Stimulated activated naive CD8-positive, alpha-beta T cell treated with anti-CD3 and anti-CD28 coated beads, Interleukin-15, Interleukin-2, amounts not matched to agents 100 U/mL and 50 U/mL, for 24 hours (primary cell): ENCODE measurements around the gene TLR6.

Experiments used
- ATAC-seq: fragments of 150-1000 bp; cut with Tn5 transposase; one replicate; pipeline ENCODE4 v1.10.0; 2021
- DNase-seq: peaks from one replicate; pipeline ENCODE4 v3.0.0; 2021

Gene TLR6, protein sequence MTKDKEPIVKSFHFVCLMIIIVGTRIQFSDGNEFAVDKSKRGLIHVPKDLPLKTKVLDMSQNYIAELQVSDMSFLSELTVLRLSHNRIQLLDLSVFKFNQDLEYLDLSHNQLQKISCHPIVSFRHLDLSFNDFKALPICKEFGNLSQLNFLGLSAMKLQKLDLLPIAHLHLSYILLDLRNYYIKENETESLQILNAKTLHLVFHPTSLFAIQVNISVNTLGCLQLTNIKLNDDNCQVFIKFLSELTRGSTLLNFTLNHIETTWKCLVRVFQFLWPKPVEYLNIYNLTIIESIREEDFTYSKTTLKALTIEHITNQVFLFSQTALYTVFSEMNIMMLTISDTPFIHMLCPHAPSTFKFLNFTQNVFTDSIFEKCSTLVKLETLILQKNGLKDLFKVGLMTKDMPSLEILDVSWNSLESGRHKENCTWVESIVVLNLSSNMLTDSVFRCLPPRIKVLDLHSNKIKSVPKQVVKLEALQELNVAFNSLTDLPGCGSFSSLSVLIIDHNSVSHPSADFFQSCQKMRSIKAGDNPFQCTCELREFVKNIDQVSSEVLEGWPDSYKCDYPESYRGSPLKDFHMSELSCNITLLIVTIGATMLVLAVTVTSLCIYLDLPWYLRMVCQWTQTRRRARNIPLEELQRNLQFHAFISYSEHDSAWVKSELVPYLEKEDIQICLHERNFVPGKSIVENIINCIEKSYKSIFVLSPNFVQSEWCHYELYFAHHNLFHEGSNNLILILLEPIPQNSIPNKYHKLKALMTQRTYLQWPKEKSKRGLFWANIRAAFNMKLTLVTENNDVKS

DNA sequence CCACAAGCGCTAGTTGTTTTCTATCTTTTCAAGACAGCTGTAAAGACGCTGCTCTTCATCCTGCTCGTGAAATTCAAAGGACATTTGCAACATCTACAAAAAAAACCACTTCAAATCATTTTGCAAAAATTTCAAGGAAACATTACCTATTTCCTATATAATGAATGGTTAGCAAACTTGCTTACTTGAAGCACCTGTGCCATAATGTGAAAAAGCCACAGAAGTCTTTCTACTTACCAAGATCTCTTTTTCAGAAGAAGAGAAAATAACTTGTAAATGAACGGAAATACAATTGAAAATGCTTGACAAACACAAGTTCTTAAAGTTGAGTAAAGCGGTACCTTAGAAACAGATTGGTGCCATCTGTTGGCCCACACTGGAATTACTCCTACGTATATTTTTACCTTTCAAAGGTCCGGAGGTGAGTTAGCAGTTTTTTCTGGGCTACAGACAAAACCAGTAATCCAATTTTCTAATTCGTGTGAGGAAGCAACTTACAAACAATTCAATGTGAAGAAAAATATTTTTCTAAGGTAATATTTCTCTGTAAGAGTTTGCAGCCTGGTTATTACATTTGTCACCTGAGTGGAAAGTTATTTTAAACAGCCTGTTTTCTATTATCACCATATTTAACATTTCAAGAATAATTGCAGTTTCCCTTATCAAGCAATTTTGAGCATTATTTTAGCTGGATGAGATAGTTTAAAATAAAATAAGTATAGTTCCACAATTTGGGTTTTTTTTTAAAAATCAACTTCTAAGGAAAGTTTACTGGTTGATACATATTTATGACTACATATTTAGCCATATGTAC lies at the start of gene TLR6:
Gene TLR6 (minus strand): TSS at position 294 of the 814 bp plus-strand sequence. CDS start 27,344 bp downstream, outside the sequence.
- peak; percentile 34 for ATAC-seq
- DNase-seq, result peak; percentile 74

DNA sequence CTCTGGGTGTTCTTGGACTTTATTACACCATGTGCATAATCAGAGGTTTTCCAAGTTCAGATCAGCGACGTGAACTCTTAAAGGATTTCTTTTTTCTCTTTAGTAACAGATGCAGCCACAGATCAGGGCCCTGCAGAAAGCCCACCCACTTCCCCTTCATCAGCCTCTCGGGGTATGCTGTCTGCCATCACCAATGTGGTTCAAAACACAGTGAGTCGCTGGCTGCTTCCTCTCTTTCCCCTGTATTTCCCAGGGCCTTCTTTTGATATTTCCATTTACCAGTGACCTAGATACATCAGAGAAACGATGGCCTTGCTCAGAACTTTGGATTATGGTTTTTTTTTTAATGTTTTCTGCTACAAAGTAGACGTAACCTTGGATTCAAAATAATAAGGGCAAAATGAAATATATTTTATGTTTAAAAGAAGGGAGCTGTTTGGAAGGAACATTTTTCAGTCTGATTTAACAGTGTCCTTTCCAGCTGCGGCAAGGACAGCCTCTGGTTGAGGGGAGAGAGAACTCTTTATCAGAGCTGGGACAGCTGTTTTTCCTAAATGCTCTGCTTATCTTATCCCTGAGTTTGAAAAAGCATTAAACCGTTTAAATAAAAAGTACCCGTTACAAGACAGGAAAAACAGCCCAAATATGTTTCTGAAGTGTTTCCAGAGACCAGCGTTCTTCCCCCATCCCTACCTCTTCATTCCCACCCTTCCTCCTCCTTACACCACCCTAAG lies 49.2 kb upstream of the TLR6 start:
- no peak for DNase-seq
- no peak for ATAC-seq

DNA sequence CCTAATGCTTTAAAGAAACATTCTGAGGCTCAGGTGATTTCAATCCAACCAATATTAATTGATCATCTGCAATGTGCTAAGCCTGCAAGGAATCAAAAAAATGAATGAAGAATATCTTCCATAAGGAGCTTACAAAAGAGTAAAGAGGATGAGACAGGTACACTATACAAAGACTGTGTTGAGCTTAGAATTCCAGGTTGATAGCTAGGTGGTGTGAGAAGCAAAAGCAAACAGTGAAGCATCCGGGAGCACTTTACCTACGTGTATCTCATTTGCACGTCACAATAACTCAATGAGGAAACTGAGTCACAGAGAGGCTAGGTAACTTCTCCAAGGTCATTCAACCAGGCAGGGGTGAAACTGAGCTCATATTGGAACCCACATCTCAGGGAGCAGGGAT lies 48.1 kb upstream of the TLR6 start:
- ATAC-seq, result no peak
- no peak for DNase-seq

DNA sequence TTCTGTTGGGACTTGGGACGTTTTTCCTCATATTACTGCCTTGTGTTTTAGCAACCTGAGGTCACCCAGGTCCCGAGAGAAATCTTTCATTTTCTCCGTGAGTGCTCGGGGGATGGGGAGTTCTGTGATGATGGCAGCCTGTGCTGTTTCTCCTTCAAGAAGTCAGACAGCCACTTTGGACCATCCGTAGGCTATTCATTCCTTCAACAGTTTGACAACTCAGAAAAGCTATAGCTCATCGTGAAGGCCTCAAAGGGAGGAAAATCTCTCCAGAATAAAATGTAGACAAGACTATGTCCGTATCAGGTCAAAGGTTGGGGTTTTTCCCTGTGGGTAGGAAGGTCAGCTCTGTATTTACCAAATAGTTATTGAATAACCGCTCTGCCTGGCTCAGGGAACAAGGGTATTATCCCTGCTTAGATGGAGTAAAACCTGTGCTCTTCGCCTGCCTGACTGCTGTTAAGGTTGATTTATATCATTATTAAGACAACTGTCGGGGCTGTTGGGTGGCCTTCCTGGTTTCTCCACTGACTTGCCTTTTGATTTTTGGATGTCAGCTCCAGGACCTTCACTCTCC lies 47.6 kb upstream of the TLR6 start:
- no peak for ATAC-seq
- no peak for DNase-seq

DNA sequence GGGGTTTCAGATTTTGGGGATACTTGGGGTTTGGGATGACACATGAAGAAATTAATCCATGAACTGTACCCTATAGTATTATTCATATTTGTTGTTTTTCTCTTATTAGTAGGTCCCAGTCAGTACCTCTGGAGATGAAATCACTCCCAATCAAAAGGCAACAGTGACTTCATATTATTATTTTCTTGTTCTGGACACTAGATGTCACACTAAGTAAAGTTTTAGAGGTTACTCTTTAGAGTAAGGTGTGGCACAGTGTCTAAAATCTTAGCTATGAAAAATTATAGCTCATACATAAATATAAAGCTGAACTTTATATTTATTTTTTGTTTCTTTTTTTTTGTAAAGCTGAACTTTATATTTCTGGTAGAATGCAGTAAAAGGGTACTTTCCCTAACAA lies 46.1 kb upstream of the TLR6 start:
- DNase-seq (no peak), ATAC-seq (peak; percentile 57)

DNA sequence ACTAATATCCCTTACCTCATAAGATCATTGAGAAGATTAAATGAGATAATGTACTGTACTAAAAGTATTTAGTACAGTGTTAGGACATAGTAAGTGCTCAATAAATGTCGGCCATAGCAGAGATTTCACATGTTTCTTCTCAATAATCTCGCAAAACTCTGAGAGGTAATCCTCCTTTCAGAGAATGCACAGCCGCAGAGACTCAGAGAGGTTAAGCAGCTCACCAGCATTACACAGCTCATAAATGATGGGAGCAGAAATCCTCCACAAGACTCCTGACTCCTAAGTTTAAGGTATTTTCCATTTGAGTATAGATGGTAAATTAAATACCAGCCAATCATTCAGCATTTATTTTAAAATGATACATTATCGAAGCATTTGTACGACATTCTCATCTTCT lies 45.6 kb upstream of the TLR6 start:
- ATAC-seq (no peak), DNase-seq (no peak)

DNA sequence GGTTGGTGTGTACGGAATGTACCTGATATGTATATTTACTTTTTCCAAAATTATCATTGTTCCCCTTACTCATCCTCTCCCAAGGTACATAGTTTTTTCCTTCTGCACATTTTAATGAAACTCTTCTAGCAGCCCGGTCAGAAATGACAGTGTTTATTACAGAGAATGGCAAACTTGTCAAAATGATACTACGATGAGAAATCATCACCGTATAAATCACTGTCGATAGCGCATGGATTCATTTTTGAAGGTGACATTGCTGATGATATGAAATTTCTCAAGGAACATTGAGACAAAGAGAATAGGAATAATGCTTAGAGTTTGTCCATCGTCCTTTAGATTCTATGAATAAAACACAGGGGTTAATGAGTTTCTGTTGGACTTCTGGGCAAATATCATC lies 41.6 kb upstream of the TLR6 start:
- DNase-seq, result no peak
- ATAC-seq, result no peak

DNA sequence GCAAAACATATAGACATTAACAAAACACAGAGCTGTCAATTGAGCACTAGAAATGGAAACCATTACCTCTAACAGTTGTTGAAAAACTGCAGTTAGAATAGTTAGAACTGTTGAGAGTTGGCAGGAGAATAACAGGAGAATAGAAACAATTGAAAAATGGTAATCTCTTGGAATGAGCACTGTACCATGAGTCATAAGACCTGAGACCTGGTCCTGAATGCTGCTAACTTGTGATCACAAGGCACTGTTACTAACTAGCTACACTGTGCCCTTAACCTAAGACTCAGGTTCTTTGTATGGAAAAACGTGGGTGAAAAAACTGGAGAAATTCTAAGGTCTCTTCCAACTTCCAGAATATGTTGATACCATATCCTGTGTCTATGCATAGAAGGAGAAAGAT lies 40.3 kb upstream of the TLR6 start:
- ATAC-seq (peak; percentile 25), DNase-seq (no peak)

DNA sequence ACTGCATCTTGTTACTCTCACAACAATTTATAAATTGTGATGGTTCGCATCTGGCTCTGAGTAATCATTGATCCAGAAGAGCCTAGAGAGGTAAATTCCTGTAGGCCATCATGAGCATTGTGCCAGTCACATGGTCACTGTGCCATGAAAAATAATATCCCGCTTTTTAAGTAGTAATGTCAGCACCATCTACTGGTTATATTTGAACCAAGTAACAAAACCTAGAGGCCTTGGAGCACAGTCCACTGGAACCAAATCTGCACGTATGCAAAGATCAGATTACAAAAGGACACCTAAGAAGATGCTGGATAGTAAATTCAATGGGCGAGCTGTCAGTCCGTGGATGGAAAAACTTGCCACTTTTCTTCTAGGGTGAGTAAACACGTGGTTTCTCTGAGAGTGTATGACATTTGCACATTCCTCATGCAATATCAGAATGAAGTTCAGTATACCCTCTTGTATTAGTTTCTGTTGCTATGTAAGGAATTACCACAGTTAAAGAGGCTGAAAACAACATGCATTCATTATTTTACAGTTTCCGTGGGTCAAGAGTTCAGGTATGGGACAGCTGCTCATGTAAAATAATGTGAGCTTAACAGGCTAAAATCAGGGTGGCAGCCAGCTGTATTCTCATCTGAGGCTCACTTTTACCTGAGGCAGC lies 37.8 kb upstream of the TLR6 start:
- ATAC-seq (peak; percentile 65), DNase-seq (peak; percentile 9)

DNA sequence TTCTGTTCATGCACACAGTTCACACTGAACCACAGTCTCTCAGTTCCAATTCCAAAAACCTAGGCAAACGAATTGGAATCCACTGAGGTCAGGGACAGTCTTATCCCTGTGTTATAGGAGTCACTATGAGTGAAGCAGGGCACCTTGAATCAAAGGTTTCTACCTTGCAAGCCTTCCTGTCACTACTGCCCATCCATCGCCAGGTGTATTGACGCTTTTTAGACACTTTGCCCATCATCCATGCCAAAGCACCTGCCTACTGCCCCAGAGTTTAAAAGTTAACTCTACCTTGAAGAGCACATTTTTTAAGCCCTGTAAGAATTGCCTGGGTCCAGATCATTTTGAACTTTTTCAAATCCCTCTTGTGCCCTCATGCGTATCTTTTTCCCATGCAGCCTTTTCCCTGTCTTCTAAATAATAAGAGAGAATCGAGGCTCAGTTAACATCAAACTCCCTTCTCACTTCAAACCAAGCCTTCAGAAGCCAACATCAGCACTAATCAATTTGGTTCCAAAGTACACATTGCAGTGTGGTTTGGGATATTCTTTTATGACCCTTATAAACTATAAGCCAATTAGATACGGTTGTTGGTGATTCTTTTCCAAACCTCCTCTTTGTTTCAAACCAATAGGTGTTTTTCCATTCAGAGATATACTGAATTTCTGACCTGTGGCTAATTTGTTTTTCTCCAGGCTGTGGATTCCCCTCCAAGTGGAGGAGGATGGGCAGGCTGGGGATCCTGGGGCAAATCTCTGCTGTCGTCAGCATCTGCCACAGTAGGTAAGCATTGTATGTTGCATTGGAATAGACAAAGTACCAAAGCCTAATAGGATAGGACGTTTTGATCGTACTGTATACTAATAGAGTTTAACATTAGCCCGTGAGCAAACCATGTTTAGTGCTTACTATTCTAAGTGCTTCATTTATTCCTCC lies 34.7 kb upstream of the TLR6 start:
- ATAC-seq (no peak), DNase-seq (no peak)

DNA sequence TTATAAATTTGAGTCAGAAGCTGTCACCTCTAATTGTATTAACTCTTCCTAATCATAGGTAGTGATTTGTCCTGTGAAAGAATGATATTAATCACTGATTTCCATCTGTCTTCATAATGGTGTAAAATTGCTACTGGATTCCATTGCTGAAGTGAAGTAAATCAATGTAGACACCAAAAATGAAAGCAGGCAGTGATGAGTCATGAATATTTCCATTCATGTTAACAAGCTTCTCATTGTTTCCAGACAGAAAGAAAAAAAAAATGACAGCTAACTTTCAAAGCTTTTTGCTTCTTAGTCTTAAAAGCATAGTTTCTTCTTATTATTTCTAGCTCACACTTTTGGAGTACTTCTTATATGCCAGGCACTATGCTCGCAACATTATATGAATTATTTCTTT lies 32.5 kb upstream of the TLR6 start:
- DNase-seq (no peak), ATAC-seq (peak; percentile 50)

DNA sequence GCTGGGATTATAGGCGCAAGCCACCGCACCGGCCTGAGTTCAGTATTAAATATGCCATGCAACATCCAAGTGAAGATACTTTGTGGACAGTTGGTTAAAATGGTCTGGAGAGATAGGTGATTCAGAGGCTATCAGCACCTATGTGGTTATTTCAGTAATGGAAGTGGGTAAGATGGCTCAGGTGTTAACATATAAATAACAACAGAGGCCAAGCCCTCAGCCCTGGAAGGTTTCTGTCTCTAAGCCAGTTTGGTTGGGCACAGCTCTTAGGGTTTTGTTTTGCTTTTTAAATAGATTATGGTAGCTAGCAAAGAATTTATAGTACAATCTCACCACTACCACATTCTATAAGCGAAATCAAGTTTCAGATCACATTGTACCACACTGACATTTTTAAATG lies 27.6 kb upstream of the TLR6 start:
- ATAC-seq, result no peak
- DNase-seq, result no peak

DNA sequence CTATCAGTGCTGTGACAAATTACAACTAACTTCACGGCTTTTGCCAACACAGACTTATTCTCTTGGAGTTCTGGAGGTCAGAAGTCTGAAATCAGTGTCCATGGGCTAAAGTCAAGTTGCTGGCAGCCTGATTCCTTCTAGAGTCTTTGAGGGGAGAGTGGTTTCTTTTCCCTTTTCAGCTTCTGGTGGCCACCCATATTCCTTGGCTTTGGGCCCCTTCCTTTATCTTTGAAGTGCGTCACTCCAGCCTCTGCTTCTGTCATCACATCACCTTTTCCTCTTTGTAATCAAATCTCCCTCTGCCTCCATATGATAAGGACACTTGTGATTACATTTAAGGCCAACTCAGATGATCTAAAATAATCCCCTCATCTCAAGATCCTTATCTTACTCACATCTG lies 20.0 kb upstream of the TLR6 start:
- ATAC-seq (no peak), DNase-seq (no peak)

DNA sequence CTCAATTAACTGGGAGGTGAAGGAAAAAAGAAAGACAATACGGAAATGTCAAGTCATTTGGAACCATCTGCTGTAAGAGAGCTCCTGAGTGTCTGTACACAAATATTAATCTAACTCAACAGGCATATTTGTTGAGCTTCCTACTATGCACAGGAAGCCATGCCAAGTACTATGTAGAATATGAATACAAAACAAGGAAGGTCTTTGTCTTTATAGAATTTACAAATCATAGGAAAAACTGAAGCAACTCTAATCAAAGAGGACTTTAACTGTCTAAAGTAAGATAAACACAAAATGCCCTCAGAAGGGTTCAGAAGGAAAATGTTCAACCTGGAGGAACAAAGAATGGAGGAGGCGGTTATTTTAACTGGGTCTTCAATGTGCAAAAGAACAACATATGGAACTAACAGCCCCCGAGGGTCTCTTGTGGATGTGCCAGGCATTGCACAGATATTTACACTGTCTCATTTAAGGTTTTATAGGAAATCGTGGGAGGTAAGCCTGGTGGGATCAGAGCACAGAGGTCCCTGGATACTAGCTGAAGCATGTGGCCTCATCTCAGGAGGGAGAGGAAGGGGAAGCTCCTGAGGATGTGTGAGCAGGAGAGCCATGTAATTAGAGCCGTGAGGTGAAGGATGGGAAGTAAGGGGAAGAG lies 16.8 kb upstream of the TLR6 start:
- DNase-seq, result no peak
- ATAC-seq, result no peak

DNA sequence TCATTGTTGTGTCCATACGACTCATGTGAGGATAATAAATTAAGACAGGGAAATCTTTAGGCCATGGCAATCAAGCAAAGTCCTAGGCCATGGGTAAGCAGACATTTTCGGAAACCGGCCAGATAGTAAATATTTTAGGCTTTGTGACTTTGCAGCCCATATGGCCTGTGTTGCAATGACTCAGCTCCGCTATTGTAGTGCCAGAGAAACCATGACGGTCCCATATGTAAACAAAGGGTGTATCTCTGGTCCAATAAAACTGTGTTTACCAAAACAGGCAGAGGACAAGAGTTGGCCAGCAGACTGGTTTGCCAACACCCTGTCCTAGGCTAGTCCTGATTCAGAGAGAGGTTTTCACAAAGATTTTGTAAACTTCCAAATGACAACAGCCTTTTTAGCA lies 16.0 kb upstream of the TLR6 start:
- ATAC-seq (no peak), DNase-seq (no peak)

DNA sequence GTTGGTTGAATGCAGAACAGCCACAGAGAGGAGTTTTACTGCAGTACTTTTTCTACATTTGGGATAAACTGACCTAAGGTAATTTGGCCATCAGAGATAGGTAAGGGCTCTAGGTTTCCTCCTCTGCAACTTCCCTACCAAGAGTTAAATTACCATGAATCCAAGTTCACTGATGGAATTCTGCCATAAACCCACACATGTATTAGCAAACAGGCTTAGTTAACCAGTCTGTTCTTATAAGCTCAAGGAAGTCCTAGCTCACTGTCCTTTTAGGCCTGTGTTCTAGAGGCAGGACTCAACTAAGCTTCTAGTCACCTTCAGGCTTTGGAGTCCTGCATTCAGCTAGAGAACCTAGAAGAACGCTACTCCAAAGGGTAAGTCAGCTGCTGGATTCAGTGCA lies 15.0 kb upstream of the TLR6 start:
- ATAC-seq, result no peak
- DNase-seq, result no peak

DNA sequence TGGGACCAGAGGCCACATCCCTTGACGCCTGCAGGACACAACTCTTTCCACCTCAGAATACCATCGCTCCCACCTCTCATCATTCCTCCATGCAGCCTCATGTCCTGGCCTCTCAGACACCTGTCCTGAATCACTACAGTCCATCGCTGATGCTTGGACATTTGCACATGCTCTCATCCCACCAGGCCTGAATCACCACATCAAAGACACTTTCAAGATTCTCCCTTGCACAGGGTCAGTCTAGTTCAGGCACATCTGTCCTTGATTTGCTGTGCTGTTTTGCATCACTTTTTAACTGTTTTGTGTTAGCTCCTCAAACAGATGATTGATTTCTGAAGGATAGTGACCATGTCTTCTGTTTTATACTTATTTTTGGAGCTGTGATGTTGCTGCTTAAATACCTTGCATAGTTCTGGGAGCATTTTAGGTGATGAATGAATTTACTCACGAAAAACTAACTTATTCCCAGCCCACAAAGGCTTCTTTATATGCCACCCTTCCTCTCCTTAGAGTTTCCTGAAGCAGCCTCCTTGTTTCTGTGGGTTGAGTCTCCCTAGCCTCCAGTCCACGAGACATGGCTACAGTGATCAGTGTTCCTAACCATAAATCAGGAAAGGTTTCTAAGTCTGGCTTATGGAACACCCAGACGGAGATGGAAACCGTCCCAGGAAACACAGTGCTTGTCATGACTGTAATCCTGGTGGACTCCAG lies 13.6 kb upstream of the TLR6 start:
- no peak for DNase-seq
- ATAC-seq, result no peak

DNA sequence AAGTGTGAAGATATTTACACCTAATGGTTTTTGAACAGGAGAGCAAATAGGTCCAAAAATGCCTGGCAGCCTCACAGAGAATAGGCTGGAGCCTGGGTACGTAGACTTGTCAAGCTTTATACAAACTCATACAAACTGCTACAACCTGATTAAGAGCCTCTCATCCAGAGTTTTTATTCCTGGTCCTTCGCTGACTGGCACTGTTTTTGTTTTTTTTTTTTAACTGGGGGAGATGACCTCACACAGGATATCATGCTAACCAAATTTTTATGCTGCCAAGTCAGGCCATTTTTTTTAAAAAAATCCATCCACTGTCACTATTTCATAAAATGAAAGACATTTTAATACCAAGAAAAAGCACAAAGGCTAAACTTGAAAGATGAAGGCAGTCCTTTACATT lies 12.9 kb upstream of the TLR6 start:
- ATAC-seq (no peak), DNase-seq (no peak)
